ENCODE data around the gene ZEB2.

The ZEB2 gene

GRCh38 chr2:144447535-144447934 is 72.4 kb downstream of the ZEB2 start:
- DNase-seq = no peak

- DNase-seq = no peak
These were observed 73.8 kb downstream of the ZEB2 start for GRCh38 chr2:144446136-144446535.

- DNase-seq = no peak
These were observed 74.7 kb downstream of the ZEB2 start for GRCh38 chr2:144445196-144445595.

- peak; percentile 3 for DNase-seq
These were observed 75.8 kb downstream of the ZEB2 start for GRCh38 chr2:144443837-144444817.

- no peak for DNase-seq
These were observed 78.2 kb downstream of the ZEB2 start for GRCh38 chr2:144441711-144442141.

GRCh38 chr2:144439993-144440392 is 79.9 kb downstream of the ZEB2 start:
- DNase-seq = no peak

GRCh38 chr2:144438801-144439631 is 80.9 kb downstream of the ZEB2 start:
- peak; percentile 8 for DNase-seq

- DNase-seq = no peak
These were observed 82.3 kb downstream of the ZEB2 start for GRCh38 chr2:144437636-144438035.

GRCh38 chr2:144434425-144435222 is 85.3 kb downstream of the ZEB2 start:
- no peak for DNase-seq

- no peak for DNase-seq
These were observed 87.0 kb downstream of the ZEB2 start for GRCh38 chr2:144432921-144433320.

GRCh38 chr2:144431998-144432397 is 87.9 kb downstream of the ZEB2 start:
- DNase-seq = no peak

- DNase-seq = no peak
These were observed 88.5 kb downstream of the ZEB2 start for GRCh38 chr2:144431392-144431783.

- no peak for DNase-seq
These were observed 89.1 kb downstream of the ZEB2 start for GRCh38 chr2:144430722-144431391.

- no peak for DNase-seq
These were observed 90.4 kb downstream of the ZEB2 start for GRCh38 chr2:144429396-144430112.

GRCh38 chr2:144426981-144427479 is 92.9 kb downstream of the ZEB2 start:
- no peak for DNase-seq

- no peak for DNase-seq
These were observed 93.6 kb downstream of the ZEB2 start for GRCh38 chr2:144426355-144426754.

GRCh38 chr2:144424559-144425240 is 95.2 kb downstream of the ZEB2 start:
- DNase-seq = no peak

GRCh38 chr2:144421606-144422510 is 98.1 kb downstream of the ZEB2 start:
- no peak for DNase-seq

GRCh38 chr2:144419218-144419617 is 100.7 kb downstream of the ZEB2 start:
- DNase-seq = no peak

- DNase-seq = no peak
These were observed 104.5 kb downstream of the ZEB2 start for GRCh38 chr2:144415386-144415785.

All from NCI-H446 treated with DMSO at 0.1 percent for 48 hours (cell line).